CD14-positive monocyte (primary cell): Measurements from ENCODE around the gene MAST4. TPM values are rescaled to one million over a fixed set of nuclear protein-coding genes. Genes with fewer than 3 reads are reported as not detected.

Experiments used
- DNase-seq, 3 donors: peaks; one replicate each; pipeline ENCODE4 v3.0.0-alpha.2; 2011 to 2022
- H2AFZ ChIP-seq: 2 replicates; pipeline ENCODE4 v1.6.0; 2012; ENCODE audit warnings: mild to moderate bottlenecking, low read depth, low read length, inconsistent platforms; ENCODE audit not compliant: insufficient read depth, poor library complexity, severe bottlenecking
- H3K27ac ChIP-seq, 2 donors: 1 replicate in 1 of 2; 2 replicates in 1 of 2; pipeline ENCODE4 v1.5.1; 2012 to 2013; ENCODE audit warnings: low read length in 2 of 2, control low read depth in 1 of 2, inconsistent platforms in 1 of 2, low read depth in 1 of 2, mild to moderate bottlenecking in 1 of 2
- H3K27me3 ChIP-seq, 2 donors: one replicate each; pipeline versions ENCODE4 v1.6.0 to v1.6.1; 2011 to 2013; ENCODE audit warnings: low read length in 2 of 2; ENCODE audit not compliant: control insufficient read depth in 2 of 2, insufficient read depth in 2 of 2
- H3K36me3 ChIP-seq, 2 donors: replicated peaks in 1 of 2; 1 replicate in 1 of 2; 2 replicates in 1 of 2; pipeline versions ENCODE4 v1.5.1 to v1.6.1; 2012 to 2013; ENCODE audit warnings: low read length in 2 of 2, control low read depth in 1 of 2, inconsistent platforms in 1 of 2, mild to moderate bottlenecking in 1 of 2; ENCODE audit not compliant: insufficient read depth in 2 of 2, control insufficient read depth in 1 of 2
- H3K4me1 ChIP-seq, 2 donors: 1 replicate in 1 of 2; 2 replicates in 1 of 2; pipeline versions ENCODE4 v1.5.1 to v1.6.1; 2012 to 2013; ENCODE audit warnings: low read length in 2 of 2, control low read depth in 1 of 2, inconsistent platforms in 1 of 2, mild to moderate bottlenecking in 1 of 2, moderate library complexity in 1 of 2; ENCODE audit not compliant: insufficient read depth in 2 of 2, control insufficient read depth in 1 of 2
- H3K4me2 ChIP-seq: replicated peaks from 2 replicates; pipeline ENCODE3; 2012; ENCODE audit warnings: low read length, moderate library complexity, mild to moderate bottlenecking; ENCODE audit not compliant: poor library complexity, severe bottlenecking; ENCODE audit errors: extremely low read depth
- H3K4me3 ChIP-seq, 3 experiments: fragments of 200-600 bp in 1 of 3; sonication (generic) in 1 of 3; replicated peaks in 1 of 3; 1 replicate in 2 of 3; 2 replicates in 1 of 3; pipeline ENCODE4 v1.5.1; 2011 to 2013; ENCODE audit warnings: low read length in 3 of 3, mild to moderate bottlenecking in 3 of 3, control low read depth in 2 of 3, low read depth in 2 of 3, inconsistent platforms in 1 of 3, moderate library complexity in 1 of 3
- H3K79me2 ChIP-seq: 2 replicates; pipeline ENCODE4 v1.6.0; 2012; ENCODE audit warnings: mild to moderate bottlenecking, control low read depth, inconsistent platforms, low read length, moderate library complexity; ENCODE audit not compliant: insufficient read depth
- H3K9ac ChIP-seq: 2 replicates; pipeline ENCODE4 v1.6.0; 2017; ENCODE audit warnings: low read length, mild to moderate bottlenecking; ENCODE audit not compliant: insufficient read depth, poor library complexity, severe bottlenecking
- H3K9me3 ChIP-seq, 2 donors: replicated peaks in 1 of 2; 1 replicate in 1 of 2; 2 replicates in 1 of 2; pipeline versions ENCODE4 v1.5.1 to v1.6.1; 2012 to 2013; ENCODE audit warnings: low read length in 2 of 2, control low read depth in 1 of 2; ENCODE audit not compliant: control insufficient read depth in 1 of 2, insufficient read depth in 1 of 2
- H4K20me1 ChIP-seq: 2 replicates; pipeline ENCODE4 v1.6.0; 2012; ENCODE audit warnings: mild to moderate bottlenecking, low read length, control low read depth, moderate library complexity; ENCODE audit not compliant: insufficient read depth
- H3K27ac Mint-ChIP-seq, 7 donors: one replicate each; pipeline ENCODE4 v1.8.0; 2020; ENCODE audit warnings: mild to moderate bottlenecking in 7 of 7, mixed read lengths in 7 of 7, moderate library complexity in 6 of 7, inconsistent platforms in 2 of 7
- H3K27me3 Mint-ChIP-seq, 3 donors: one replicate each; pipeline ENCODE4 v1.8.0; 2021 to 2022; ENCODE audit warnings: low read depth in 3 of 3, mild to moderate bottlenecking in 3 of 3, mixed read lengths in 3 of 3, moderate library complexity in 3 of 3, inconsistent platforms in 1 of 3
- H3K36me3 Mint-ChIP-seq, 2 donors: one replicate each; pipeline ENCODE4 v1.8.0; 2020; ENCODE audit warnings: mixed read lengths in 2 of 2, inconsistent platforms in 1 of 2, mild to moderate bottlenecking in 1 of 2
- H3K4me1 Mint-ChIP-seq: one replicate; pipeline ENCODE4 v1.8.0; 2020; ENCODE audit warnings: mild to moderate bottlenecking, mixed read lengths
- H3K4me3 Mint-ChIP-seq, 2 donors: one replicate each; pipeline ENCODE4 v1.8.0; 2020; ENCODE audit warnings: mild to moderate bottlenecking in 2 of 2, mixed read lengths in 2 of 2, moderate library complexity in 1 of 2
- H3K9me3 Mint-ChIP-seq, 7 donors: one replicate each; pipeline ENCODE4 v1.8.0; 2020 to 2022; ENCODE audit warnings: mixed read lengths in 7 of 7, mild to moderate bottlenecking in 6 of 7, moderate library complexity in 6 of 7, inconsistent platforms in 2 of 7
- CTCF ChIP-seq: fragments of 200-600 bp; IDR thresholded peaks from one replicate; pipeline ENCODE4 v1.8.0; 2022; ENCODE audit warnings: antibody characterized with exemption, mild to moderate bottlenecking
- WGBS: methylation state at CpG from one replicate; pipeline ENCODE4 v1.1.5; 2013; ENCODE audit warnings: missing lambda C conversion rate; ENCODE audit not compliant: insufficient coverage; 5-methylcytosine and 5-hydroxymethylcytosine counted together
- intact Hi-C, 2 donors: fragments of 100-400 bp; cut with micrococcal nuclease; formaldehyde crosslinking; loops; one replicate each; pipeline versions ENCODE4 v1.15.0 to v1.15.1; 2023
- polyA plus RNA-seq, 3 donors: library from polyadenylated mRNA; depleted of rRNA in 1 of 3; unstranded in 2 of 3; stranded (reverse) in 1 of 3; fragments of 300-500 nt in 2 of 3; fragments of >200 nt in 1 of 3; fragmentation: Illumina TruSeq in 2 of 3; gene quantifications; 1 replicate in 2 of 3; 2 replicates in 1 of 3; pipeline ENCODE4 v1.2.3, GENCODE V29; 2012 to 2021

Gene MAST4
- polyA plus RNA-seq, 3 donors = 0.03 to 0.24 TPM; not detected in 1

- Mint-ChIP-seq H3K27me3 (no peaks in the 10 kb centered on the region), H3K4me1 (peaks cover 75% of the 10 kb centered on the region), H3K36me3 (peaks cover 58 to 74% of the 10 kb centered on the region in 2 donors), H3K9me3 (peaks cover 0 to 3% (median under 1%) of the 10 kb centered on the region in 7 donors), H3K4me3 (peak overlapping the region in 1 of 2 donors; percentile 47), H3K27ac (peak overlapping the region; percentile 75 to 94 (median 83))
- peak overlapping the region in 1 of 3 experiments; percentile 23 for H3K4me3 ChIP-seq
- peak; percentile 73 to 89 (median 89) for DNase-seq
- peaks cover 92% of the 10 kb centered on the region for H3K79me2 ChIP-seq
- no CpG with 5 or more reads among the region's 1 CpG for WGBS
- no peaks in the 10 kb centered on the region for H3K27me3 ChIP-seq
- peak overlapping the region in 1 of 2 donors; percentile 77 for H3K27ac ChIP-seq
- no peak overlapping the region for H2AFZ ChIP-seq
- H3K9me3 ChIP-seq = no peaks in the 10 kb centered on the region
- H3K4me2 ChIP-seq = peak overlapping the region; percentile 27
- intact Hi-C loops = no loop called here
- no peaks in the 10 kb centered on the region for H4K20me1 ChIP-seq
- peaks cover 28 to 36% of the 10 kb centered on the region in 2 donors for H3K36me3 ChIP-seq
- no peak overlapping the region for H3K9ac ChIP-seq
- no peak for TF ChIP-seq CTCF
- H3K4me1 ChIP-seq = peaks cover 60 to 76% of the 10 kb centered on the region in 2 donors
Measured at GRCh38 chr5:67187006-67187715, 591.0 kb downstream of the MAST4 start.

- no peak for TF ChIP-seq CTCF
- Histone ChIP-seq H3K4me3 (peak overlapping the region in 1 of 3 experiments; percentile 23), H4K20me1 (no peaks in the 10 kb centered on the region), H3K4me1 (peaks cover 60 to 76% of the 10 kb centered on the region in 2 donors), H3K36me3 (peaks cover 21 to 24% of the 10 kb centered on the region in 2 donors), H3K9me3 (no peaks in the 10 kb centered on the region), H3K27me3 (no peaks in the 10 kb centered on the region), H3K27ac (peak overlapping the region; percentile 36 to 77), H3K9ac (no peak overlapping the region), H3K4me2 (peak overlapping the region; percentile 8), H2AFZ (peak overlapping the region; percentile 30), H3K79me2 (peaks cover 93% of the 10 kb centered on the region)
- H3K27me3 Mint-ChIP-seq = no peaks in the 10 kb centered on the region
- DNase-seq = no peak
- H3K36me3 Mint-ChIP-seq = peaks cover 54 to 69% of the 10 kb centered on the region in 2 donors
- H3K4me3 Mint-ChIP-seq = no peak overlapping the region
- peaks cover 75% of the 10 kb centered on the region for H3K4me1 Mint-ChIP-seq
- 88% methylated on average over 5 of the region's 7 CpGs for WGBS
- intact Hi-C loops = no loop called here
- H3K9me3 Mint-ChIP-seq = peaks cover 0 to 6% (median 3%) of the 10 kb centered on the region in 7 donors
- H3K27ac Mint-ChIP-seq = peak overlapping the region; percentile 75 to 94 (median 84)
Measured at GRCh38 chr5:67188274-67189078, 592.3 kb downstream of the MAST4 start.
